Uterus (tissue), 2 donors: Measurements from ENCODE around the gene RAPGEF3.

Experiments
- CTCF ChIP-seq, 4 experiments: fragments of 200-600 bp in 2 of 4; fragments of 450-650 bp in 2 of 4; sonication (generic) in 2 of 4; IDR thresholded peaks; one replicate each; pipeline ENCODE4 v1.5.1; 2016 to 2019; ENCODE audit warnings: antibody characterized with exemption in 4 of 4, mild to moderate bottlenecking in 2 of 4, moderate library complexity in 1 of 4
- POLR2A ChIP-seq, 2 donors: fragments of 450-650 bp; IDR thresholded peaks; one replicate each; pipeline ENCODE4 v1.6.1; 2016; ENCODE audit warnings: antibody characterized with exemption in 2 of 2, mild to moderate bottlenecking in 1 of 2, moderate library complexity in 1 of 2

GRCh38 chr12:47758584-47758833 is 171 bp downstream of the RAPGEF3 start:
- TF ChIP-seq CTCF (IDR thresholded peaks at IDR 0.05) (no peak), POLR2A (IDR thresholded peaks at IDR 0.05) (no peak)
